K562 (cell line): Measurements from ENCODE around the gene POLR2J.

Experiments
- HIVEP1 ChIP-seq: fragments of 250-450 bp; sonication (Bioruptor Pico); IDR thresholded peaks from 2 replicates; pipeline ENCODE4 v1.4.0; 2020; ENCODE audit warnings: mild to moderate bottlenecking
- NELFE ChIP-seq: IDR thresholded peaks from 2 replicates; pipeline ENCODE4 v1.6.1; 2011; ENCODE audit warnings: mild to moderate bottlenecking; ENCODE audit not compliant: insufficient read depth, insufficient read length
- POU5F1 ChIP-seq: fragments of 150-350 bp; IDR thresholded peaks from 2 replicates; pipeline ENCODE4 v1.6.1; 2014; ENCODE audit warnings: borderline replicate concordance, low read length, low read depth, mild to moderate bottlenecking; ENCODE audit not compliant: partially characterized antibody
- RFX5 ChIP-seq: IDR thresholded peaks from 2 replicates; pipeline ENCODE4 v1.6.1; 2011; ENCODE audit warnings: low read depth, mild to moderate bottlenecking, improper control_type of control experiment, low read length
- SMARCC2 ChIP-seq: fragments of 450-650 bp; IDR thresholded peaks from 2 replicates; pipeline ENCODE4 v1.6.1; 2017; ENCODE audit warnings: antibody characterized with exemption, moderate library complexity, mild to moderate bottlenecking, low read depth
- WHSC1 ChIP-seq: IDR thresholded peaks from one replicate; pipeline ENCODE4 v1.6.1; 2012; ENCODE audit warnings: low read length, control low read depth, inconsistent platforms
- ZNF174 ChIP-seq: fragments of 250-450 bp; sonication (Bioruptor Pico); IDR thresholded peaks from 2 replicates; pipeline ENCODE4 v1.4.0; 2020; ENCODE audit warnings: mild to moderate bottlenecking
- ZNF217 ChIP-seq: sonication (generic); formaldehyde crosslinking; IDR thresholded peaks from 2 replicates; pipeline ENCODE4 v1.8.0; 2022; ENCODE audit warnings: mild to moderate bottlenecking, missing genetic modification reagents
- TF ChIP-seq, protein P1 (sequence below): fragments of 450-650 bp; formaldehyde crosslinking; IDR thresholded peaks from 2 replicates; pipeline ENCODE4 v1.4.0; 2022; ENCODE audit warnings: mild to moderate bottlenecking, moderate library complexity
- TF ChIP-seq, protein P2 (sequence below), 3 experiments: IDR thresholded peaks in 2 of 3; conservative IDR thresholded peaks in 1 of 3; 2 replicates each; pipeline ENCODE4 v1.5.1; 2011 to 2012; ENCODE audit warnings: low read length in 3 of 3, mild to moderate bottlenecking in 3 of 3, control low read depth in 2 of 3, improper control_type of control experiment in 1 of 3, inconsistent platforms in 1 of 3, low read depth in 1 of 3, mixed read lengths in 1 of 3, moderate library complexity in 1 of 3; ENCODE audit not compliant: insufficient read depth in 2 of 3

GRCh38 chr7:102449136-102449535 lies 29.6 kb downstream of the POLR2J start:
- TF ChIP-seq WHSC1 (no peak), POU5F1 (no peak), ZNF217 (no peak), ZNF174 (CRISPR knock-in tag) (no peak), NELFE (no peak), SMARCC2 (no peak), RFX5 (no peak), HIVEP1 (CRISPR knock-in tag) (no peak)
- TF ChIP-seq, protein P1, sequence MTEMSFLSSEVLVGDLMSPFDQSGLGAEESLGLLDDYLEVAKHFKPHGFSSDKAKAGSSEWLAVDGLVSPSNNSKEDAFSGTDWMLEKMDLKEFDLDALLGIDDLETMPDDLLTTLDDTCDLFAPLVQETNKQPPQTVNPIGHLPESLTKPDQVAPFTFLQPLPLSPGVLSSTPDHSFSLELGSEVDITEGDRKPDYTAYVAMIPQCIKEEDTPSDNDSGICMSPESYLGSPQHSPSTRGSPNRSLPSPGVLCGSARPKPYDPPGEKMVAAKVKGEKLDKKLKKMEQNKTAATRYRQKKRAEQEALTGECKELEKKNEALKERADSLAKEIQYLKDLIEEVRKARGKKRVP: no peak
- TF ChIP-seq, protein P2, sequence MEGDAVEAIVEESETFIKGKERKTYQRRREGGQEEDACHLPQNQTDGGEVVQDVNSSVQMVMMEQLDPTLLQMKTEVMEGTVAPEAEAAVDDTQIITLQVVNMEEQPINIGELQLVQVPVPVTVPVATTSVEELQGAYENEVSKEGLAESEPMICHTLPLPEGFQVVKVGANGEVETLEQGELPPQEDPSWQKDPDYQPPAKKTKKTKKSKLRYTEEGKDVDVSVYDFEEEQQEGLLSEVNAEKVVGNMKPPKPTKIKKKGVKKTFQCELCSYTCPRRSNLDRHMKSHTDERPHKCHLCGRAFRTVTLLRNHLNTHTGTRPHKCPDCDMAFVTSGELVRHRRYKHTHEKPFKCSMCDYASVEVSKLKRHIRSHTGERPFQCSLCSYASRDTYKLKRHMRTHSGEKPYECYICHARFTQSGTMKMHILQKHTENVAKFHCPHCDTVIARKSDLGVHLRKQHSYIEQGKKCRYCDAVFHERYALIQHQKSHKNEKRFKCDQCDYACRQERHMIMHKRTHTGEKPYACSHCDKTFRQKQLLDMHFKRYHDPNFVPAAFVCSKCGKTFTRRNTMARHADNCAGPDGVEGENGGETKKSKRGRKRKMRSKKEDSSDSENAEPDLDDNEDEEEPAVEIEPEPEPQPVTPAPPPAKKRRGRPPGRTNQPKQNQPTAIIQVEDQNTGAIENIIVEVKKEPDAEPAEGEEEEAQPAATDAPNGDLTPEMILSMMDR (IDR thresholded peaks at IDR 0.05 in 2 of 3, conservative IDR thresholded peaks at IDR 0.05 in 1 of 3; ENCODE audit: insufficient read depth in 2 of 3, low read depth in 1 of 3, low read length in 3 of 3): no peak
